ENCODE measurements around the gene SRMS. TPM values are rescaled to one million over a fixed set of nuclear protein-coding genes. Genes with fewer than 3 reads are reported as not detected.

The SRMS gene
- total RNA-seq, 1 experiment from 2014 or later: 0.79 TPM

GRCh38 chr20:63546956-63547724 lies 409 bp downstream of the SRMS start:
- Histone ChIP-seq H2AFZ (ENCODE audit: low read length) (no peak overlapping the region), H3T11ph (ENCODE audit: low read length) (no peak overlapping the region), H3K4me2 (ENCODE audit: insufficient read depth, insufficient read length, low read length) (no peak overlapping the region), H2BK120ac (ENCODE audit: low read depth, low read length, poor library complexity, severe bottlenecking) (no peak overlapping the region), H3K9me3 (ENCODE audit: control insufficient read depth, low read depth, low read length) (no peaks in the 10 kb centered on the region), H2AK5ac (ENCODE audit: insufficient read length, low read length) (no peak overlapping the region), H3K27ac (ENCODE audit: insufficient read length, low read depth, low read length) (no peak overlapping the region), H3K23me2 (ENCODE audit: insufficient read length, low read depth, low read length, poor library complexity, severe bottlenecking) (no peaks in the 10 kb centered on the region), H3K4ac (ENCODE audit: low read depth, low read length) (no peak overlapping the region), H4K91ac (ENCODE audit: insufficient read length, low read depth, low read length) (no peak overlapping the region), H3K4me1 (ENCODE audit: insufficient read depth, low read length) (no peaks in the 10 kb centered on the region; the same call in 1 of the 2 replicates), H3K23ac (ENCODE audit: insufficient read length, low read depth, low read length) (no peak overlapping the region), H2BK12ac (ENCODE audit: insufficient read length, low read depth, low read length) (no peak overlapping the region), H3K18ac (ENCODE audit: insufficient read length, low read depth, low read length) (no peak overlapping the region), H3K14ac (ENCODE audit: insufficient read depth, low read length) (no peak overlapping the region; the same call in 1 of the 2 replicates), H2BK20ac (ENCODE audit: low read depth, low read length, poor library complexity, severe bottlenecking) (no peak overlapping the region), H3K79me2 (ENCODE audit: insufficient read depth, low read length) (no peaks in the 10 kb centered on the region), H3K79me1 (ENCODE audit: insufficient read depth, low read depth, low read length, poor library complexity, severe bottlenecking) (no peaks in the 10 kb centered on the region), H3K9ac (ENCODE audit: extremely low read depth, insufficient read length, low read length) (no peak overlapping the region), H3K56ac (ENCODE audit: insufficient read length, low read depth, low read length) (no peak overlapping the region), H4K5ac (ENCODE audit: insufficient read length, low read depth, low read length) (no peak overlapping the region), H4K8ac (replicated peaks; ENCODE audit: insufficient read length, low read depth, low read length) (no peak overlapping the region), H3K27me3 (ENCODE audit: insufficient read depth, low read length) (no peaks in the 10 kb centered on the region), H2BK5ac (ENCODE audit: insufficient read length, low read length) (no peak overlapping the region), H2BK15ac (ENCODE audit: low read depth, low read length) (no peak overlapping the region), H4K20me1 (ENCODE audit: control insufficient read depth, insufficient read depth, insufficient read length) (peaks cover 3% of the 10 kb centered on the region)
- TF ChIP-seq CTCF (conservative IDR thresholded peaks at IDR 0.05): no peak
- WGBS (ENCODE audit: extremely low coverage, insufficient read length, low lambda C conversion rate): no CpG with 5 or more reads among the region's 58 CpGs
- no peak overlapping the region for H3K4me3 Mint-ChIP-seq
- peaks cover 15 to 32% of the 10 kb centered on the region in 2 experiments for H3K4me1 Mint-ChIP-seq
- H3K27me3 Mint-ChIP-seq (ENCODE audit: low read depth): no peaks in the 10 kb centered on the region
- H3K27ac Mint-ChIP-seq: no peak overlapping the region
- no peaks in the 10 kb centered on the region; a peak in 1 of 7 replicates for H3K36me3 Mint-ChIP-seq (ENCODE audit: insufficient read depth in 1 of 3, low read depth in 3 of 3)
- no peak for DNase-seq
- H3K9me3 Mint-ChIP-seq: no peaks in the 10 kb centered on the region

Data from H9 (cell line).